CD1c-positive myeloid dendritic cell (primary cell): ENCODE results near the gene HS6ST3.
"Not testable (repeated sequence)": the region's sequence is repeated elsewhere in the genome, so short reads cannot be mapped to it uniquely, and the experiment has no call there.

ENCODE experiments used
- DNase-seq: peaks from one replicate; pipeline ENCODE4 v3.0.0-alpha.2; 2016; ENCODE audit errors: extremely low spot score

Gene HS6ST3

GRCh38 chr13:96431044-96431581 lies 341.2 kb downstream of the HS6ST3 start:
- DNase-seq: no peak

DNA sequence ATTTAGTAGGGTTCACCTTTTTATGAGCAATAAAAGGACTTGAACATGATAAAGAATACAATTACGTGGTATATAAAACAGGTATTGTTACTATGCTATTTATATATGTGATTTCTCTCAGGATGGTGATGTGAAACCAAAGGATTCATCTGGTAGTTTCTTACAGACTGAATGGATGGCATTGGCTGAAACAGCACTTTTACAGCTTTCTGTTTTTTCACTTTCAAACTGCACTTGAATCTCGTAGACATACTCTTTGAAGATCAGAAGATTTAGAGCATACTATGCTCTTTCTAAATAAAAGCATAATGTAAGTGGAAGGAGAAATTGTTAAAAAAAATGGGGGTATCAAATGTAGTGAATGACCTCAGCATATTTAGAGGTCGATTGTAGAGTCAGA lies 354.8 kb downstream of the HS6ST3 start:
- DNase-seq: no peak

- DNase-seq: no peak
Observed at GRCh38 chr13:96449920-96450319, 360.0 kb downstream of the HS6ST3 start.

DNA sequence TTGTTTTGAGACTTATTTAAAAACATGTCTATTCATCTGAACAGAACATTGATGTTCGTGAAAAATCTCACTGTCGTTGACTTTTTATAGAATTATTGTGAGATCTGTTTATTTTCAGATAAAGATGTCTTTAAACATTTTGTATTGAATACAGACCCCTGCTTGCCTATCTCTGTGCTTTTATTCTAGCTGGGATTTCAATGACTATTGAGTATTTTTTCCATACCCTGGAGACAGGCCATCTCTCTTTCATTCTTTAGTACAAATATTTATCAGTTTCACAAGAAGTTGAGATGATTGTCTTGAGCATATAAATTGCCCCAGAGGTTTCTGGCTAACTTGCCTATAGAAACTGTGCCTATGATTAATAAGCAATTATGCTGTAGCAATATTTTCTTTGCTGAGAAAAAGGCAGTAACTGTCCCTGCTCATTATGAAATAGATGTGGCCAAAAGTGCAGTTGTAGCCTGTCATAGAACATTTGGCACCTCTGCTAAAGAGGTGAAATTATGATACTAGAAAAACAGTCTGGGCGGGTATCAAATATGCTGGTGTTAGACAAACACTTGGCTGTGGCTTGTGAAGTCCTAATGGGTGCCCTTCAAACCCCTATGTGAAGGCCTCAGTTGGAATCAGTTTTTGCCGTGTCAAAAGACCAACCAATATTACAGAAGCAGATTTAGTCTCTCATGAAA lies 360.6 kb downstream of the HS6ST3 start:
- no peak for DNase-seq

DNA sequence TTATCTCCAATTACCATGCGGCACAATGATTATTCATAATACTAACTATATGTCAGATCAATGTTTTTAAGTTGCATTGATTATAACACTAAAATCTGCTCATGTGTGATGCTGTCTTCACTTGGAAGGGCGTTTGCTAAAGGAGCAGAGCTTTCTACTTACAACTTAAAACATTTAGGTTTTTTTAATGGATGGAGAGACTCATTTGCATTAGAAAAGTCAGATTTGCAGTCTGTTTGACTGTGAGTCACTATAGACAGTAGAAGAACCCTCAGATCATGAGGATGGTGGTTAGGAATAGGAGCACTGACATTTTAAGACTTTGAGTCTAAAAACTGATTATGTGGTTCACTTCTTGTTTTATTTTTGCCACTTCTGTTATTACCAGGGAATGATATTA lies 364.6 kb downstream of the HS6ST3 start:
- DNase-seq: no peak

GRCh38 chr13:96460609-96461008 lies 370.7 kb downstream of the HS6ST3 start:
- no peak for DNase-seq

GRCh38 chr13:96473526-96474180 lies 383.7 kb downstream of the HS6ST3 start:
- DNase-seq: no peak

- no peak for DNase-seq
Observed at GRCh38 chr13:96474181-96474557, 384.3 kb downstream of the HS6ST3 start.

GRCh38 chr13:96475103-96475502 lies 385.2 kb downstream of the HS6ST3 start:
- DNase-seq: no peak

- DNase-seq: no peak
Observed at GRCh38 chr13:96481482-96481881, 391.6 kb downstream of the HS6ST3 start.

DNA sequence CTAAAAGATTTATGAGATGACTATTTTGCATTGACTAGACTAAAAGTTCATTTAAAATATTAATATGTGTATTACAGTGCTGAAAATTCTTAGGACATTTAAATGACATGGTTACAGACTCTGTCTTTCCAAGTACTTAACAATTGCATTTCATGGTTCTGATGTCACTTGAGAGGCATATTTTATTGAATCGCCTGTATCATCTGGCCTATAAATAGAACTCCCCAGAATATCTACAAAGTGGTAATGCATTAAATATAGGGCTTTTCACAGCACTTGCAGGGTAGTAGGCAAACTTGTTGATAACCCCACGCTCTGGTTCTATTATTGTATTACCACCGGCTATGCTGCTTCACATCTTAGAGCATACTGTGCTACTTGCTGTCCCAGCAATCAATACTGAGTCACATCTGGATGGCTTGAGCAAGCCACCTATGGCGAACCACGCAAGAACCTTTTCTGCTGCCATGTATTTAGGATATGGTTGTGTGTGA lies 400.6 kb downstream of the HS6ST3 start:
- DNase-seq: no peak

- no peak for DNase-seq
Observed at GRCh38 chr13:96491103-96491502, 401.2 kb downstream of the HS6ST3 start.

- DNase-seq: no peak
Observed at GRCh38 chr13:96492766-96493165, 402.9 kb downstream of the HS6ST3 start.

- no peak for DNase-seq
Observed at GRCh38 chr13:96499656-96500055, 409.7 kb downstream of the HS6ST3 start.

DNA sequence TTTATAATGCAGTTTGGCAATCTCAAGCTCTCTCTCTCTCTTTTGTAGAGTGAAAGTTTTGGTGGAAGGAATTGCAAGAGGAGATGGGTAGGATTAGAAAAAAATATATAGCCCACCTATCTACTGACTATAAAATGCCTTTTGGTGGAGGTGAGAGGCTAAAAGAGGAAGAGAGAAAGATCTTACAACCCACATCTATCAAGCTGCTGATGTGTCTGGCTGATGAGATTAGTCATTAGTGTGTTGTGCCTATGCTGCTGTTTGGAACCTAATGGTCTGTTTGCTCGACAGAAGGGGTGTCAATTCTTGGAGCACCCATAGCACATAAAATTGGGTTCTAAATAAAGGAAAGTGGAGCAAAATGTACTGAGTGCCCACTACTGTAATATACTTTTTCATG lies 411.0 kb downstream of the HS6ST3 start:
- no peak for DNase-seq

- DNase-seq: no peak
Observed at GRCh38 chr13:96503481-96503880, 413.6 kb downstream of the HS6ST3 start.

DNA sequence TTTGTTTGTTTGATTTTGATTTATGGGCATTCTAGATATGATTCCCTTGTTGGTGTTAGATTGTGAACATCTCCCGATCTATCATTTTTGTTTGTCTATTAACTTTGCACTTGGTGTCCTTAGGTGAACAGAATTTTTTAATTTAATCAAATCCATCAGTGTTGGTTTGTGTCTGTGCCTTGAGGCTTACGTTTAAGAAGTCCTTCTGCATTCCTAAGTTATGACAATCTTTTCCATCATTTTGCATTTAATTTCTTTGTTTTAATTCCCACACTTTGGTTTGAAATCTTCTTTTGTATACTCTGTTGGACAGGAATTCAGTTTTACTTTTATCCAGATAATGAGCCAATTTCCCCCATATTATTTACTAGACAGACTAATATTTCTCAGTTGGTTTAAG lies 421.7 kb downstream of the HS6ST3 start:
- no peak for DNase-seq

GRCh38 chr13:96519380-96519779 lies 429.5 kb downstream of the HS6ST3 start:
- DNase-seq: no peak

DNA sequence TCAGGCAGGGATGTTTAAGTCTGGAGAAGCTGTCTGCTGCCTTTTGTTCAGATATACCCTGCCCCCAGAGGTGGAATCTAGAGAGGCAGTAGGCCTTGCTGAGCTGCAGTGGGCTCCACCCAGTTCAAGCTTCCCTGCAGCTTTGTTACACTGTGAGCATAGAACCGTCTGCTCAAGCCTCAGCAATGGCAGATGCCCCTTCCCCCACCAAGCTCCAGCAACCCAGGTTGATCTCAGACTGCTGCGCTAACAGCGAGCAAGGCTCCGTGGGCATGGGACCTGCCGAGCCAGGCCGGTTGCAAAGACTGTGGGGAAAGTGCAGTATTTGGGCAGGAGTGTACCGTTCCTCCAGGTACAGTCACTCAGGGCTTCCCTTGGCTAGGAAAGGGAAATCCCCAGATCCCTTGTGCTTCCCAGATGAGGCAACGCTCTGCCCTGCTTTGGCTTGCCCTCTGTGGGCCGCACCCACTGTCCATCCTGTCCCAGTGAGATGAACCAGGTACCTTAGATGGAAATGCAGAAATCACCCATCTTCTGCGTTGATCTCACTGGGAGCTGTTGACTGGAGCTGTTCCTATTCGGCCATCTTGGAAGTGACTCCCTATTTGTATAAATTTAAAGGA lies 434.6 kb downstream of the HS6ST3 start:
- not testable (repeated sequence) for DNase-seq

DNA sequence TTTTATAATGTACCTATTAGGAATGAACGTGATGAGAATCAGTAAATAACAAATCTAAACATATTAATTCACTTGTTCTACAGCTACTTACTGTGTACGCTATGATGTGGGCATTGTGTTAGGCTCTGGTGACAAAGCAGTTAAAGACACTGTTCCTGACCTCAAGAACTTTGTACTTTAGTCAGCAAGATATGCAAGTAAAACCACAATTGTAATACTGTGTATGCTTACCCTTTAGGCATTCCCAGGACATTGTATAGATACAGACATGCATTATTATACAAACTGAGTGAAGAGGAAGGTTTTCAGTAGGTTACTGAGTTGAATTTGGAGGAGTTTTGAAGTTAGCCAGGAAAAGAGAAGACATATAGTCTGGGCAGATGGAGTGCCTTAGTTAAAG lies 435.8 kb downstream of the HS6ST3 start:
- no peak for DNase-seq

DNA sequence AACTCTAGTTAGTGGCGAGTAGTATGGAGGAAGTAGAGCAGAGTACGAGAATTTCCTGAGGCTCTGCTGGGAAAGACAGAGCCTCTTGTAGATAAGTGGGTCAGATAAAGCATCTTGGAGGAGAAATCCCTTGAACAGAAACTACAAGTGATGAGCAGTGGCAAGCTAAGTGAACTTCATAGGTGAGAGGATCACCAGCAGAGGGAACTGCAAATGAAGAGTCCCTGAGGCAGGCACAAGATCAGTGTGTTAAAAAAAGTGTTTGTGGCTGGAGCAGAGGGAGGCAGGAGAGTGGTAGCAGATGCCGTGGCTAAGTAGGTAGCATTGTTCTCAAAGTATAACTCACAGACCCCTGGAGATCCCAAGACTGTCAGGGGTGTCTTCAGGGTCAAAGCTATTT lies 437.6 kb downstream of the HS6ST3 start:
- no peak for DNase-seq

- no peak for DNase-seq
Observed at GRCh38 chr13:96532804-96533203, 442.9 kb downstream of the HS6ST3 start.

GRCh38 chr13:96533408-96533807 lies 443.5 kb downstream of the HS6ST3 start:
- DNase-seq: no peak
